Measurements from ENCODE around the gene SPATA7.
A peak's percentile ranks its signal among the peaks of the same experiment; 100 is the strongest.

The SPATA7 gene

GRCh38 chr14:88386256-88386794, 868 bp downstream of the SPATA7 start:
- Histone ChIP-seq H3K4me3 (ENCODE audit: low read depth in 1 of 2, low read length in 1 of 2) (peak overlapping the region; percentile 70 to 79), H3K36me3 (no peaks in the 10 kb centered on the region), H3K9me3 (no peaks in the 10 kb centered on the region), H3K27ac (no peak overlapping the region), H3K27me3 (peaks cover 30% of the 10 kb centered on the region), H3K4me1 (ENCODE audit: control insufficient read depth in 1 of 2, insufficient read depth in 1 of 2, low read depth in 1 of 2, low read length in 1 of 2) (peaks cover 7 to 13% of the 10 kb centered on the region in 2 experiments)
- no peak for TF ChIP-seq CTCF (IDR thresholded peaks at IDR 0.05)

- no peak overlapping the region for H3K27ac ChIP-seq
- no peaks in the 10 kb centered on the region for H3K9me3 ChIP-seq
- H3K4me1 ChIP-seq (ENCODE audit: control insufficient read depth in 1 of 2, insufficient read depth in 1 of 2, low read depth in 1 of 2, low read length in 1 of 2): peaks cover 7 to 13% of the 10 kb centered on the region in 2 experiments
- H3K27me3 ChIP-seq: peaks cover 12% of the 10 kb centered on the region
- no peak overlapping the region for H3K4me3 ChIP-seq (ENCODE audit: low read depth in 1 of 2, low read length in 1 of 2)
- H3K36me3 ChIP-seq: no peaks in the 10 kb centered on the region
- no peak for TF ChIP-seq CTCF (IDR thresholded peaks at IDR 0.05)
Measured at GRCh38 chr14:88388741-88389282, 3.4 kb downstream of the SPATA7 start.

GRCh38 chr14:88392609-88393008, 7.2 kb downstream of the SPATA7 start:
- Histone ChIP-seq H3K9me3 (no peaks in the 10 kb centered on the region), H3K27ac (no peak overlapping the region), H3K4me1 (ENCODE audit: control insufficient read depth in 1 of 2, insufficient read depth in 1 of 2, low read depth in 1 of 2, low read length in 1 of 2) (no peaks in the 10 kb centered on the region), H3K27me3 (no peaks in the 10 kb centered on the region), H3K4me3 (ENCODE audit: low read depth in 1 of 2, low read length in 1 of 2) (no peak overlapping the region), H3K36me3 (peaks cover 3% of the 10 kb centered on the region)
- TF ChIP-seq CTCF (IDR thresholded peaks at IDR 0.05): no peak

GRCh38 chr14:88411039-88411438, 25.6 kb downstream of the SPATA7 start:
- no peak for TF ChIP-seq CTCF (IDR thresholded peaks at IDR 0.05)
- no peaks in the 10 kb centered on the region for H3K27me3 ChIP-seq
- no peak overlapping the region for H3K27ac ChIP-seq
- no peaks in the 10 kb centered on the region for H3K9me3 ChIP-seq
- H3K4me1 ChIP-seq (ENCODE audit: control insufficient read depth in 1 of 2, insufficient read depth in 1 of 2, low read depth in 1 of 2, low read length in 1 of 2): no peaks in the 10 kb centered on the region
- no peak overlapping the region for H3K4me3 ChIP-seq (ENCODE audit: low read depth in 1 of 2, low read length in 1 of 2)
- no peaks in the 10 kb centered on the region for H3K36me3 ChIP-seq

- Histone ChIP-seq H3K4me1 (ENCODE audit: control insufficient read depth in 1 of 2, insufficient read depth in 1 of 2, low read depth in 1 of 2, low read length in 1 of 2) (no peaks in the 10 kb centered on the region), H3K27me3 (no peaks in the 10 kb centered on the region), H3K36me3 (no peaks in the 10 kb centered on the region), H3K9me3 (no peaks in the 10 kb centered on the region), H3K27ac (no peak overlapping the region), H3K4me3 (ENCODE audit: low read depth in 1 of 2, low read length in 1 of 2) (no peak overlapping the region)
- no peak for TF ChIP-seq CTCF (IDR thresholded peaks at IDR 0.05)
Measured at GRCh38 chr14:88417594-88417993, 32.1 kb downstream of the SPATA7 start.
